ENCODE measurements around the gene DCTN2. TPM values are rescaled to one million over a fixed set of nuclear protein-coding genes. Genes with fewer than 3 reads are reported as not detected.

Gene DCTN2
- total RNA-seq, 2 donors from 2014 or later, result 110 to 114 TPM

DNA sequence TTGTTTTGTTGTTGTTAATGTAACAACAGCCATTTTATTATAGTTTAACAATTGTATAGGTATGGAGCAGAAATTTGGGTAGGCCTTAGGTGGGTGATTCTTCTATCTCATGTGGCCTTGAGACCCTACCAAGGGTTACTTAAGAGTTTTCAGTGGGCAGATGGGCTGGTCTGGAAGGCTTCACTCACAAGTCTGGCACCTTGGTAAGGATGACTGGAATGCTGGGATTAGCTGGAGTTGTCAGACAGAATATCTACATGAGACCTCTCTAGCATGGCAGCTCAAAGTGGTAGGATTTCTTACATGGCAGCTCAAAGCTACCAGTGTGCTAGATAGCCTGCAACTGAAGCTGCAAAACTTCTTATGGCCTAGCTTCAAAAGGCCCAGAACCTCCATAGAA is 61.3 kb downstream of the DCTN2 start:
- no peak overlapping the region for H3K4me3 ChIP-seq (ENCODE audit: low read length)
- Mint-ChIP-seq H3K27ac (peak overlapping the region; percentile 64), H3K4me3 (no peak overlapping the region), H3K27me3 (ENCODE audit: insufficient read depth) (no peaks in the 10 kb centered on the region), H3K9me3 (no peaks in the 10 kb centered on the region), H3K4me1 (peaks cover 23% of the 10 kb centered on the region), H3K36me3 (ENCODE audit: low read depth) (peaks cover 20% of the 10 kb centered on the region)
- peak overlapping the region; percentile 51 for H3K9ac ChIP-seq (ENCODE audit: extremely low read depth, low read length, poor library complexity, severe bottlenecking)
- TF ChIP-seq CTCF (conservative IDR thresholded peaks at IDR 0.05), result no peak
- H3K36me3 ChIP-seq (ENCODE audit: control insufficient read depth, insufficient read depth, low read length), result peaks cover 19% of the 10 kb centered on the region
- peak; percentile 70 for DNase-seq
- no peaks in the 10 kb centered on the region for H3K4me1 ChIP-seq (ENCODE audit: control insufficient read depth, insufficient read depth, low read length)
- H3K9me3 ChIP-seq (ENCODE audit: control insufficient read depth, low read length), result no peaks in the 10 kb centered on the region
- H3K27ac ChIP-seq (ENCODE audit: low read depth, low read length), result peak overlapping the region; percentile 19
- no peaks in the 10 kb centered on the region for H3K27me3 ChIP-seq (ENCODE audit: control insufficient read depth, insufficient read depth, low read length, poor library complexity, severe bottlenecking)

GRCh38 chr12:57483466-57483865 is 63.5 kb downstream of the DCTN2 start:
- no peaks in the 10 kb centered on the region for H3K9me3 ChIP-seq (ENCODE audit: control insufficient read depth, low read length)
- peaks cover 17% of the 10 kb centered on the region for H3K4me1 Mint-ChIP-seq
- H3K27ac ChIP-seq (ENCODE audit: low read depth, low read length), result no peak overlapping the region
- H3K9ac ChIP-seq (ENCODE audit: extremely low read depth, low read length, poor library complexity, severe bottlenecking), result no peak overlapping the region
- H3K27me3 Mint-ChIP-seq (ENCODE audit: insufficient read depth), result peaks cover 9% of the 10 kb centered on the region
- H3K36me3 Mint-ChIP-seq (ENCODE audit: low read depth), result no peaks in the 10 kb centered on the region
- H3K27me3 ChIP-seq (ENCODE audit: control insufficient read depth, insufficient read depth, low read length, poor library complexity, severe bottlenecking), result no peaks in the 10 kb centered on the region
- no peaks in the 10 kb centered on the region for H3K4me1 ChIP-seq (ENCODE audit: control insufficient read depth, insufficient read depth, low read length)
- 80 to 82% methylated on average over 3 to 5 of the region's 5 CpGs for WGBS, 2 experiments (ENCODE audit: insufficient coverage in 1 of 2, insufficient read length in 1 of 2)
- peak overlapping the region; percentile 5 for H3K27ac Mint-ChIP-seq
- no peak for TF ChIP-seq CTCF (conservative IDR thresholded peaks at IDR 0.05)
- H3K4me3 Mint-ChIP-seq, result no peak overlapping the region
- no peaks in the 10 kb centered on the region for H3K36me3 ChIP-seq (ENCODE audit: control insufficient read depth, insufficient read depth, low read length)
- no peaks in the 10 kb centered on the region for H3K9me3 Mint-ChIP-seq
- no peak for DNase-seq
- H3K4me3 ChIP-seq (ENCODE audit: low read length), result no peak overlapping the region

DNA sequence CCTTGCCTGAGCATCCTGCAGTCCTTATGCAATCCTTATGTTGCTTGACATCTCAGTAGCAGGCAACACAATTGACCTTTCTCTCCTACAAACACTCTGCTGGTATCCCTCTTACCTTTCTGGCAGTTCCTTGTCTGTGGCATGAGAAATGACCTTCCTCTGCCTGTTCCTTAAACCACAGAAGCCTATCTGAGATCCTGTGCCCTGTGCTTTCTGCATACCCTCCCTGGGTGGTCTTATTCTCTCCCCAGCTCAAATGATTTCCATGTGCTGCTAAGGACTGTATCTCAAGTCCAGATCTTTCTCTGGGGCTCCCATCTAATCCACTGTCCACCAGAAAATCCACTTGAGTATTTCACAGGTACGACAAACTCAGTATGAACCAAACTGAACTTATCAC is 65.3 kb downstream of the DCTN2 start:
- Mint-ChIP-seq H3K4me3 (no peak overlapping the region), H3K36me3 (ENCODE audit: low read depth) (no peaks in the 10 kb centered on the region), H3K27me3 (ENCODE audit: insufficient read depth) (peaks cover 23% of the 10 kb centered on the region), H3K27ac (no peak overlapping the region), H3K4me1 (peaks cover 29% of the 10 kb centered on the region), H3K9me3 (no peaks in the 10 kb centered on the region)
- no peak overlapping the region for H3K9ac ChIP-seq (ENCODE audit: extremely low read depth, low read length, poor library complexity, severe bottlenecking)
- peaks cover 8% of the 10 kb centered on the region for H3K27me3 ChIP-seq (ENCODE audit: control insufficient read depth, insufficient read depth, low read length, poor library complexity, severe bottlenecking)
- H3K9me3 ChIP-seq (ENCODE audit: control insufficient read depth, low read length), result no peaks in the 10 kb centered on the region
- no peak for DNase-seq
- H3K4me1 ChIP-seq (ENCODE audit: control insufficient read depth, insufficient read depth, low read length), result no peaks in the 10 kb centered on the region
- H3K4me3 ChIP-seq (ENCODE audit: low read length), result no peak overlapping the region
- no peak overlapping the region for H3K27ac ChIP-seq (ENCODE audit: low read depth, low read length)
- no peak for TF ChIP-seq CTCF (conservative IDR thresholded peaks at IDR 0.05)
- no peaks in the 10 kb centered on the region for H3K36me3 ChIP-seq (ENCODE audit: control insufficient read depth, insufficient read depth, low read length)
- WGBS, 2 experiments (ENCODE audit: insufficient coverage in 1 of 2, insufficient read length in 1 of 2), result 89% methylated on average over 1 of the region's 1 CpG; no CpG with 5 or more reads in 1 of the 2 experiments

Small RNA genes lying within 50 kb of the gene (microRNA-seq; reads per million reads assigned to microRNA genes)
- gene MIR616 (ENCODE audit: borderline microRNAs expressed), result not detected
- not detected for gene MIR6758 (ENCODE audit: borderline microRNAs expressed)

Other genes with a start within 250 kb of the DCTN2 start
- gene R3HDM2, start 116.1 kb downstream of the DCTN2 start, total RNA-seq, result 100 to 1,000 TPM in 1 of 2 donors, 10 to 100 TPM in 1; 82.7 to 116 TPM
- gene INHBC, start 112.4 kb downstream of the DCTN2 start, total RNA-seq, result not detected
- under 1 TPM; 0.24 to 0.29 TPM for gene INHBE, start 91.9 kb downstream of the DCTN2 start, total RNA-seq
- 1 to 10 TPM; 3.4 to 6.4 TPM for gene GLI1, start 87.4 kb downstream of the DCTN2 start, total RNA-seq
- gene ARHGAP9, start 67.3 kb downstream of the DCTN2 start, total RNA-seq, result 1 to 10 TPM; 1.3 to 1.6 TPM
- gene MARS1, start 59.1 kb downstream of the DCTN2 start, total RNA-seq, result 100 to 1,000 TPM; 254 to 263 TPM
- gene DDIT3, start 26.7 kb downstream of the DCTN2 start, total RNA-seq, result 10 to 100 TPM in 1 of 2 donors, 1 to 10 TPM in 1; 9.9 to 12.4 TPM
- gene MBD6, start 24.4 kb downstream of the DCTN2 start, total RNA-seq, result 10 to 100 TPM; 49.2 to 88.2 TPM
- gene KIF5A, start 2.9 kb upstream of the DCTN2 start, total RNA-seq, result 1 to 10 TPM; 2.3 to 4.5 TPM
- 10 to 100 TPM; 40.9 to 45.5 TPM for gene PIP4K2C, start 44.0 kb upstream of the DCTN2 start, total RNA-seq
- 10 to 100 TPM; 59.6 to 62.6 TPM for gene DTX3, start 57.6 kb upstream of the DCTN2 start, total RNA-seq
- gene ARHGEF25, start 64.2 kb upstream of the DCTN2 start, total RNA-seq, result 10 to 100 TPM; 12.7 to 20.1 TPM
- under 1 TPM; 0.49 to 0.66 TPM for gene B4GALNT1, start 86.0 kb upstream of the DCTN2 start, total RNA-seq
- 100 to 1,000 TPM; 108 to 142 TPM for gene OS9, start 146.9 kb upstream of the DCTN2 start, total RNA-seq
- gene AGAP2, start 191.6 kb upstream of the DCTN2 start, total RNA-seq, result under 1 TPM in 1 of 2 donors, not detected in 1; 0.44 TPM
- gene TSPAN31, start 197.8 kb upstream of the DCTN2 start, total RNA-seq, result 10 to 100 TPM; 21.7 to 27.8 TPM
- 100 to 1,000 TPM; 144 to 186 TPM for gene CDK4, start 205.1 kb upstream of the DCTN2 start, total RNA-seq
- 10 to 100 TPM; 13.6 to 15.8 TPM for gene MARCHF9, start 207.9 kb upstream of the DCTN2 start, total RNA-seq
- 1 to 10 TPM; 2.4 to 3.1 TPM for gene CYP27B1, start 219.9 kb upstream of the DCTN2 start, total RNA-seq
- 10 to 100 TPM; 26.1 to 28.7 TPM for gene METTL1, start 224.9 kb upstream of the DCTN2 start, total RNA-seq
- 1 to 10 TPM; 3.7 to 5.8 TPM for gene EEF1AKMT3, start 225.4 kb upstream of the DCTN2 start, total RNA-seq
- 10 to 100 TPM; 37.7 to 39.9 TPM for gene TSFM, start 235.6 kb upstream of the DCTN2 start, total RNA-seq